Measurements from ENCODE around the gene REM2.

Gene REM2

GRCh38 chr14:22875748-22876319 lies 7.2 kb upstream of the REM2 start:
- no peak for DNase-seq

- DNase-seq = no peak
Measured at GRCh38 chr14:22877000-22877501, 6.0 kb upstream of the REM2 start.

- DNase-seq = no peak
Measured at GRCh38 chr14:22878271-22879246, 4.5 kb upstream of the REM2 start.

- no peak for DNase-seq
Measured at GRCh38 chr14:22882064-22882463, 958 bp upstream of the REM2 start.

GRCh38 chr14:22882529-22883172 lies 371 bp upstream of the REM2 start:
- no peak for DNase-seq

- DNase-seq = no peak
Measured at GRCh38 chr14:22884076-22884737, 1.2 kb downstream of the REM2 start.

GRCh38 chr14:22884738-22885523 lies 1.9 kb downstream of the REM2 start:
- no peak for DNase-seq

GRCh38 chr14:22885975-22886374 lies 3.0 kb downstream of the REM2 start:
- DNase-seq = no peak

- no peak for DNase-seq
Measured at GRCh38 chr14:22886500-22887259, 3.7 kb downstream of the REM2 start.

- no peak for DNase-seq
Measured at GRCh38 chr14:22887260-22887989, 4.4 kb downstream of the REM2 start.

- no peak for DNase-seq
Measured at GRCh38 chr14:22887990-22888378, 5.0 kb downstream of the REM2 start.

- no peak for DNase-seq
Measured at GRCh38 chr14:22888662-22889061, 5.6 kb downstream of the REM2 start.

- DNase-seq = no peak
Measured at GRCh38 chr14:22890416-22890815, 7.4 kb downstream of the REM2 start.

GRCh38 chr14:22892488-22892887 lies 9.5 kb downstream of the REM2 start:
- DNase-seq = no peak

GRCh38 chr14:22893706-22894105 lies 10.7 kb downstream of the REM2 start:
- no peak for DNase-seq

GRCh38 chr14:22895402-22895801 lies 12.4 kb downstream of the REM2 start:
- DNase-seq = no peak

- no peak for DNase-seq
Measured at GRCh38 chr14:22896356-22896755, 13.3 kb downstream of the REM2 start.

GRCh38 chr14:22896760-22897159 lies 13.7 kb downstream of the REM2 start:
- DNase-seq = no peak

- no peak for DNase-seq
Measured at GRCh38 chr14:22897357-22897756, 14.3 kb downstream of the REM2 start.

GRCh38 chr14:22898302-22899090 lies 15.5 kb downstream of the REM2 start:
- no peak for DNase-seq
